Activated T-cell treated with anti-CD3 and anti-CD28 coated beads, Interleukin-2, amount 50 U/mL, for 24 hours (primary cell): ENCODE measurements around the gene PDE6B.

ENCODE experiments used
- DNase-seq: peaks from one replicate; pipeline ENCODE4 v3.0.0-alpha.2; 2020
- H3K27ac Mint-ChIP-seq: 2 replicates; pipeline ENCODE4 v1.8.0; 2020; ENCODE audit warnings: mild to moderate bottlenecking, mixed read lengths
- H3K27me3 Mint-ChIP-seq: 2 replicates; pipeline ENCODE4 v1.8.0; 2020; ENCODE audit warnings: mixed read lengths
- H3K36me3 Mint-ChIP-seq: 2 replicates; pipeline ENCODE4 v1.8.0; 2020; ENCODE audit warnings: low read depth, mixed read lengths
- H3K4me1 Mint-ChIP-seq: 2 replicates; pipeline ENCODE4 v1.8.0; 2020; ENCODE audit warnings: low read depth, mixed read lengths
- H3K4me3 Mint-ChIP-seq: 2 replicates; pipeline ENCODE4 v1.8.0; 2020; ENCODE audit warnings: mild to moderate bottlenecking, moderate library complexity, mixed read lengths
- H3K9me3 Mint-ChIP-seq: 2 replicates; pipeline ENCODE4 v1.8.0; 2020; ENCODE audit warnings: mixed read lengths

The PDE6B gene

GRCh38 chr4:673349-674091 is 48.1 kb downstream of the PDE6B start:
- no peak for DNase-seq
- H3K27ac Mint-ChIP-seq, result peak overlapping the region; percentile 92
- H3K4me3 Mint-ChIP-seq, result peak overlapping the region; percentile 92
- H3K27me3 Mint-ChIP-seq, result no peaks in the 10 kb centered on the region
- peaks cover 43% of the 10 kb centered on the region for H3K36me3 Mint-ChIP-seq
- H3K4me1 Mint-ChIP-seq, result peaks cover 21% of the 10 kb centered on the region
- no peaks in the 10 kb centered on the region for H3K9me3 Mint-ChIP-seq

DNA sequence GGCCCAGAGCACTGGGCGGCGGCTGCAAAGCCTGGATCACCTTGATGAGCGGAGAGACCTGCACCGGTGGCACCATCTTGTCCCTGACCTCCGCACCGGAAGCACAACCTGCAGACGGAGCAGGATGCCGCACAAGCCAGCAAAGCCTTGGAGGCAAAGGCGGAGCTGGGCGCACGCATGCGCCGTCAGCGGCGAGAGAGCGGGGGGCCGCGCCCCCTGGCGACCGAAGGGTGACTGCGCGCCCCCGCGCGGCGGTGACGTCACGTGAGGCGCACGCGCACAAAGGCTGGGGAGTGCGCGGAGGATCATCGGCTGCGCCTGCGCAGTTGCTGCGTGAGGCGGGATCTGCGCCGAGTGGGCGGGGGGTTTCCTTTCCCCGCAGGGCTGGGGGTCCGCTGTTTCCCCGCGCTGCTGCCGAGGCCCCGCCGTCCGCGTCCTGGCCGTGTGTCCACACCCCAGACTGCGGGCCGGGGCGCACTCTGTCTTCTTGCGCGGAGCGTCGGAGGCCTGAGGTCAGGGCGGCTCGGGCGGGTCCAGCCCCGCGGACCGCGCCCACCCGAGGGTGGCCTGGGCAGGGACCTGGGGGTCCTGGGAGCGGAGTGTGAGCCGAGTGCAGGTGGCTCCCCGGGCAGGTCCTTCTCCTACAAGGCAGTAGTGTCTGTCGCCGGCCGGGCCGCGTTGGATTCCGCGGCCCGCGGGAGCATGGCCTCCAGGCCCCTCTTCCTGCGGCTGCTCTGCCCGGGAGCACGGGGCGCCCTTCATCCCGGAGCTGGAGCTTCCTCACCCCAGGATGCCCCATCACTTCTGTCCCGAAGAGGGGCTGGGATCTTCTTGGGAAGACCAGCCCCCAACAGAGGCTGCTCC is 49.0 kb downstream of the PDE6B start, which contains the start of the genes ATP5ME and MYL5:
Gene ATP5ME, minus strand, starts transcription at position 105 of the 864 bp plus-strand sequence. Its CDS starts 29 bp downstream, at position 76.
Gene MYL5, plus strand, starts transcription at position 371 of the 864 bp plus-strand sequence. CDS start 3,485 bp downstream, outside the sequence.
- peak; percentile 100 for DNase-seq
- H3K27ac Mint-ChIP-seq, result peak within 1 kb of the TSS; percentile 93
- peaks cover 21% of the 10 kb centered on the region for H3K4me1 Mint-ChIP-seq
- H3K9me3 Mint-ChIP-seq, result no peaks in the 10 kb centered on the region
- peaks cover 43% of the 10 kb centered on the region for H3K36me3 Mint-ChIP-seq
- no peaks in the 10 kb centered on the region for H3K27me3 Mint-ChIP-seq
- H3K4me3 Mint-ChIP-seq, result peak within 1 kb of the TSS; percentile 92

GRCh38 chr4:675036-675882 is 49.9 kb downstream of the PDE6B start:
- DNase-seq, result peak; percentile 68
- Mint-ChIP-seq H3K36me3 (peaks cover 38% of the 10 kb centered on the region), H3K9me3 (no peaks in the 10 kb centered on the region)

DNA sequence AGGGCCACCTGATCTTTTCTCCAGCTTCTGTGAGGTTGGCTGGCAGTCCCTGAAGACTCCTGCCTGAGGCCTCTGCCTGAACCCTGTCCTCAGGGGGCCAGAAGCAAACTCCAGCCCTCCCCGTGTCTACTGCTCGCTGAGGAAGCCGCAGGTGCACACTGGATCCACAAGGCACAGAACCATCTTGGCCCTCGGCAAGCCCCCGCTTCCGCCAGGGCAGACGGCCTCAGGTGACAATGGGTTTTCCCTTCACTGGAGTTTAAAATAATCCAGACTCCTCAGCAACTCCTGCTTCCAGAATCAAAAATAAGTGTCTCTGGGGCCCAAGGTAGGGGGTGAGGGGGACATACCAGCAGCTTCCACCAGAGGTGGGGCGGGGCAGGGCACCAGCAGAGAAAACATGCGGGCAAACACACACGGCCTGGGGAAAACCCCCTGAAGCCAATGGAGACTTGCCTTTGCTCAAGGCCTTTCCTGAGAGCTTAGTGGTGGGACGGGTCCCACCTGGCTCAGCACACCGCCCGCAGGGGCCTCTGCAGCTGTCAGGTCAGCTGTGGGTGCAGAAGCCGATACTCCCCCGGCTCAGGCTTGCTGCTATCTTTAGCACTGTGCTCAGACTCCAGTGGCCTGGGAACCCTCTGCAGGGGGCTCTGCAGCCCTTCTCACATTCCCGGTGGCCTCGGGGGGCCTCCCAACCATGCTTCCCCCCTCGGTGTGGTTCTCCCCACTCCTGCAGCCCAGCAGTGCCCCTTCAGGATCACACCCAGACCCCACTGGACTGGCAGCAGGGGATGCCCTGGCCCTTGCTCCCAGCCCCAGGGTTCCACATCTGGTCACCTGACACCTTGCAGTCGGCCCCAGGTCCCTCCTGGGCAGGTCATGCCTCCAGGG is 50.9 kb downstream of the PDE6B start:
- Mint-ChIP-seq H3K27ac (peak overlapping the region; percentile 93), H3K36me3 (peaks cover 29% of the 10 kb centered on the region), H3K27me3 (no peaks in the 10 kb centered on the region), H3K9me3 (no peaks in the 10 kb centered on the region), H3K4me3 (peak overlapping the region; percentile 92), H3K4me1 (peaks cover 28% of the 10 kb centered on the region)
- no peak for DNase-seq

More at GRCh38 chr4:675036-675882, 49.9 kb downstream of the PDE6B start:
- Mint-ChIP-seq H3K27me3 (no peaks in the 10 kb centered on the region), H3K27ac (peak overlapping the region; percentile 93), H3K4me3 (peak overlapping the region; percentile 92), H3K4me1 (peaks cover 21% of the 10 kb centered on the region)

GRCh38 chr4:676871-677235 is 51.5 kb downstream of the PDE6B start:
- no peak overlapping the region for H3K4me3 Mint-ChIP-seq
- H3K27ac Mint-ChIP-seq, result no peak overlapping the region
- no peak for DNase-seq
- no peaks in the 10 kb centered on the region for H3K27me3 Mint-ChIP-seq
- H3K36me3 Mint-ChIP-seq, result peaks cover 22% of the 10 kb centered on the region
- peaks cover 28% of the 10 kb centered on the region for H3K4me1 Mint-ChIP-seq
- no peaks in the 10 kb centered on the region for H3K9me3 Mint-ChIP-seq

DNA sequence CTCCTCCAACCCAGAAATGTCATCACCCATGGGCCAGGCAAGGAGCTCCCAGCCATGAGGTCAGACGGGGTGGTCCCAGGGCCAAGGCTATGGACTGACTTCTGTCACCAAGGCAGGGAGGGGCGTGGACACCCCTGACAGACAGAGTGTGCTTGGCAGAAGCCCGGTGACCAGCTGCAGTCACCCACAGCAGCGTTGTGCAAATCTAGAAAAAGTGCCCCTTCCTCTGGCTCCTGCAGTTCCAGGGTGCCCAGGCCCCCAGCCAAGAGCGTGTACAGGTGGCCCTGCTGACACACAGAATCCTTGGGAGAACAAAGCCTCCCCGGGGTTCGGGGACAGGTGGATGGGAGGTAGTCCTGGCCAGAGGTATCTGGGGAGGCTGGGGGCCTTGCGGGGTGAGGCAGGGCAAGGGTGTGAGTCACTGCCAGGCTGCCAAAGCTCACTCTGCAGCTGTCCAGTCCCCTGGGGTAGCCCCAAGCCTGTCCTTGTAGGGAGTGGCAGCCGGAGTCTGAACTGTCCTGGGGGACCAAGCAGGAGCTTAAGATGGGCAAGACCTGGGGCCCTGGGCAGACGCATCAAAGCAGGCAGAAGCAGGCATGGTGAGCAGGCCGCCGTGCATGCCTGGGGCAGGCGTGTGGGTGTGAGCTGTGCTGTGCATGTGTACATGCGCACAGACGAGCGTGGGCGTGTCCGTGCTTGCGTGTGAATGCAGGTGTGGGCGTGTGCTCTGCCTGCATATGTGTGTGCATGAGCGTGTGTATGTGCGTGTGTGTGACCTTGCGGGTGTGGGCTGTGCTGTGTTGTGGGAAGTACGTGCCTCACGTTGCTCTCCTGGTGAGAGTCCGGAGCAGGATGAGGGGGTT is 52.3 kb downstream of the PDE6B start:
- no peaks in the 10 kb centered on the region for H3K27me3 Mint-ChIP-seq
- no peak overlapping the region for H3K4me3 Mint-ChIP-seq
- DNase-seq, result no peak
- H3K4me1 Mint-ChIP-seq, result peaks cover 25% of the 10 kb centered on the region
- peaks cover 14% of the 10 kb centered on the region for H3K36me3 Mint-ChIP-seq
- no peaks in the 10 kb centered on the region for H3K9me3 Mint-ChIP-seq
- H3K27ac Mint-ChIP-seq, result no peak overlapping the region

DNA sequence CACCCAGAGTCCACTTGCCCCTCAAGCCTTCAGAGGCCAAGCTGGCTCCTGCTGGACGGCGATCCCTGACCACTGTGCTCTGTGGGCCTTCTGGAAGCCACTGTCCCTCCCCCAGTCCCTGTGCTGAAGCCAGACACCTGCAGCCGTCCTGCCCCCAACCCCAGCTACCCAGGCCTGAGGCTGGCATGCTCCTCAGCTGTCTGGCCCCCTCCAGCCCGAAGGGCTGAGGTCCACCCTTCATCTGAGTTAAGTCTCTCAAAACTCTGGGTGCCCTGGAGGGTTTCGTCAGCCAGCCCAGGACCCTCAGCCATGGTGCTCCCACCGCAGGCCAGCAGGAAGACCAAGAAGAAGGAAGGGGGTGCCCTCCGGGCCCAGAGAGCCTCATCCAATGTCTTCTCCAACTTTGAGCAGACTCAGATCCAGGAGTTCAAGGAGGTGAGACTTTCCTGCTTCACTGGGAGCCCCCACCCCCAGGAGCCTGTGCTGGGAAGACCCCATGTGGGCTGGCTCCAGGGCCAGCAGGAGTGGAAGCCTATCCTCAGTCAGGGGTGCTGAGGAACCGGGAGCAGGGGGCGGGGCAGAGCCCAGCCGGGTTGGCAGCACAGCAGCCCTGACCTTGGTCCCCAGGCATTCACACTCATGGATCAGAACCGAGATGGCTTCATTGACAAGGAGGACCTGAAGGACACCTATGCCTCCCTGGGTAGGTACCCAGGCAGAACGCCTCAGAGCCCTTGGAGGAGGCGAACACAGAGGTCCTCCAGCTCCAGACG is 53.1 kb downstream of the PDE6B start:
- no peak overlapping the region for H3K27ac Mint-ChIP-seq

DNA sequence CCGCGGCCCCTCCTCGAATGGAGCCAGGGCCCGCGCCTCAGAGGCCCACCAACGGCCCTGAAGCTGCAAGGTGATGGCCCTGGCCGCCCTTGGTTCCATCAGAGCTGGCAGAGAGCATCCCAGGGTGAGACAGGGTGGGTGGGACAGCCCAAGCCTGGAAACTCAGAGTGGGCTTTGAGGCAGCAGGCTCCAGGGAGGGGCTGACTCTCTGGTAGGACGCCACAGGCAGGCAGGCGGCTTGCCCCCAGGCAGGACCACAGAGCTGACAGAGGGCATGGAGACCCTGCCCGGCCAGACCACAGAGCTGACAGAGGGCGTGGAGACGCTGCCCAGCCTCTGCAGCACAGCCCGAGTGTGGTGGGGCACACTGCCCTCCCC is 53.7 kb downstream of the PDE6B start:
- H3K4me3 Mint-ChIP-seq, result no peak overlapping the region
- no peaks in the 10 kb centered on the region for H3K27me3 Mint-ChIP-seq
- DNase-seq, result no peak
- H3K36me3 Mint-ChIP-seq, result peaks cover 2% of the 10 kb centered on the region
- no peaks in the 10 kb centered on the region for H3K9me3 Mint-ChIP-seq
- peaks cover 20% of the 10 kb centered on the region for H3K4me1 Mint-ChIP-seq
- no peak overlapping the region for H3K27ac Mint-ChIP-seq

More for the DNA sequence above, 53.1 kb downstream of the PDE6B start:
- Mint-ChIP-seq H3K4me1 (peaks cover 20% of the 10 kb centered on the region), H3K9me3 (no peaks in the 10 kb centered on the region), H3K4me3 (no peak overlapping the region), H3K36me3 (peaks cover 6% of the 10 kb centered on the region), H3K27me3 (no peaks in the 10 kb centered on the region)
- DNase-seq, result no peak

DNA sequence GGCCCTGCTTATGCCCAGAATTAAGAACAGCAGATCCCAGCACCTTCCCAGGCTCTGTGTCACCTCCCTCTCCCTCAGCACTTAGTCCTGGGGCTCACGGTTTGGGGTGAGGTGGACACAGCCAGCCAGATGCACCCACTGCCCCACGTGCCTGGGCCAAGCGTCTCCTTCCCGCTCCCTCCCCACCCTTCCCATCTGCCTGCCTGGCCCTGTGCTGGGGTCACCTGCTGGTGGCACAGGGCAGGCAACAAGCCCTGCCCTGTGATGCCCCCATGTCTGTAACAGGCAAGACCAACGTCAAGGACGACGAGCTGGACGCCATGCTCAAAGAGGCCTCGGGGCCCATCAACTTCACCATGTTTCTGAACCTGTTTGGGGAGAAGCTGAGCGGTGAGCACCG is 54.3 kb downstream of the PDE6B start:
- Mint-ChIP-seq H3K9me3 (no peaks in the 10 kb centered on the region), H3K36me3 (no peaks in the 10 kb centered on the region), H3K4me1 (peaks cover 20% of the 10 kb centered on the region), H3K27me3 (no peaks in the 10 kb centered on the region), H3K4me3 (no peak overlapping the region), H3K27ac (no peak overlapping the region)
- no peak for DNase-seq

DNA sequence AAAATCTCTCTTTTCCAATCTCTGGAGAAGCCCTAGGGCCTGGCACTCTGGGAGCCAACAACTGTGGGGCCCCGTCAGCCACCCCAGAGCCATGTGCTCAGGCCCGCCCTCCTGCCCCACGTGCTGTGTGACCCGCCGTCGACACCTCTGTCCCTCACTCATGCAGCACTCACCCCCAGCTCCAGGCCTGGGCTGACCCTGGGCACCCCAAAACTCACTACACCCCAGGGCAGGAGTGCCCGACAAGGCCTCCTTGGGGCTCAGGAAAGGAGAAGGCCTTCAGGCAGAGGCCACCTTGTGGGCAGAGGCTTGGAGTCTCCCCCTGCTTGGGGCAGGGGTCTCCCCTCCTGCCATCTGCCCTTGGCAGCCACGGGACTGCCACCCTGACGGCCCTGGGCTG is 54.7 kb downstream of the PDE6B start:
- peak overlapping the region; percentile 61 for H3K27ac Mint-ChIP-seq
- H3K27me3 Mint-ChIP-seq, result peaks cover 2% of the 10 kb centered on the region
- H3K4me3 Mint-ChIP-seq, result peak overlapping the region; percentile 67

GRCh38 chr4:680551-680927 is 55.2 kb downstream of the PDE6B start:
- Mint-ChIP-seq H3K27ac (peak overlapping the region; percentile 61), H3K9me3 (no peaks in the 10 kb centered on the region), H3K4me1 (peaks cover 18% of the 10 kb centered on the region), H3K36me3 (no peaks in the 10 kb centered on the region), H3K4me3 (peak overlapping the region; percentile 67), H3K27me3 (peaks cover 4% of the 10 kb centered on the region)
- DNase-seq, result no peak

More for the DNA sequence above, 54.7 kb downstream of the PDE6B start:
- Mint-ChIP-seq H3K36me3 (no peaks in the 10 kb centered on the region), H3K4me1 (peaks cover 20% of the 10 kb centered on the region), H3K9me3 (no peaks in the 10 kb centered on the region)
- DNase-seq, result no peak

- Mint-ChIP-seq H3K4me1 (peaks cover 14% of the 10 kb centered on the region), H3K27ac (peak overlapping the region; percentile 61), H3K9me3 (no peaks in the 10 kb centered on the region), H3K4me3 (peak overlapping the region; percentile 67), H3K27me3 (peaks cover 4% of the 10 kb centered on the region), H3K36me3 (no peaks in the 10 kb centered on the region)
- DNase-seq, result peak; percentile 76
Observed at GRCh38 chr4:680928-681645, 55.7 kb downstream of the PDE6B start.
